Osteoblast (primary cell): ENCODE results near the gene PERM1. TPM values are rescaled to one million over a fixed set of nuclear protein-coding genes. Genes with fewer than 3 reads are reported as not detected.

Experiments
- DNase-seq: peaks from one replicate; pipeline ENCODE4 v3.0.0; 2011; ENCODE audit warnings: low spot score, mixed read lengths; ENCODE audit not compliant: insufficient read length; ENCODE audit errors: missing footprints
- H2AFZ ChIP-seq: 2 replicates; pipeline ENCODE4 v1.6.0; 2011; ENCODE audit warnings: mild to moderate bottlenecking, low read length
- H3K27ac ChIP-seq: 2 replicates; pipeline ENCODE4 v1.5.1; 2011; ENCODE audit warnings: mild to moderate bottlenecking, low read depth, low read length, moderate library complexity
- H3K27me3 ChIP-seq: 2 replicates; pipeline ENCODE4 v1.6.0; 2012; ENCODE audit warnings: mild to moderate bottlenecking, control low read depth, inconsistent platforms, low read length, moderate library complexity; ENCODE audit not compliant: insufficient read depth
- H3K36me3 ChIP-seq: 2 replicates; pipeline ENCODE4 v1.5.1; 2011; ENCODE audit warnings: mild to moderate bottlenecking, low read length, control low read depth, moderate library complexity; ENCODE audit not compliant: insufficient read depth
- H3K4me1 ChIP-seq: 2 replicates; pipeline ENCODE4 v1.5.1; 2011; ENCODE audit warnings: mild to moderate bottlenecking, low read length, control low read depth, moderate library complexity; ENCODE audit not compliant: insufficient read depth
- H3K4me2 ChIP-seq: 2 replicates; pipeline ENCODE4 v1.6.0; 2011; ENCODE audit warnings: mild to moderate bottlenecking, low read length; ENCODE audit not compliant: insufficient read depth
- H3K4me3 ChIP-seq: fragments of 200-600 bp; sonication (generic); 3 replicates; pipeline ENCODE4 v1.5.1; 2012; ENCODE audit warnings: mild to moderate bottlenecking, low read length, inconsistent platforms; ENCODE audit not compliant: insufficient read depth
- H3K79me2 ChIP-seq: 2 replicates; pipeline ENCODE4 v1.6.0; 2012; ENCODE audit warnings: mild to moderate bottlenecking, low read length, control low read depth, inconsistent platforms; ENCODE audit not compliant: insufficient read depth
- H3K9me3 ChIP-seq: 2 replicates; pipeline ENCODE4 v1.5.1; 2011; ENCODE audit warnings: low read depth, low read length, control low read depth
- H4K20me1 ChIP-seq: 2 replicates; pipeline ENCODE4 v1.6.0; 2012; ENCODE audit warnings: mild to moderate bottlenecking, low read length, control low read depth; ENCODE audit not compliant: insufficient read depth
- CTCF ChIP-seq: IDR thresholded peaks from 2 replicates; pipeline ENCODE4 v1.5.1; 2011; ENCODE audit warnings: mild to moderate bottlenecking, low read depth, low read length, moderate library complexity; ENCODE audit errors: extremely low read depth
- total RNA-seq: library from RNA; depleted of rRNA; stranded (reverse); fragments of >200 nt; gene quantifications from 2 replicates; pipeline ENCODE4 v1.2.3, GENCODE V29; 2012

PERM1 gene
- total RNA-seq, 1 donor: not detected

- no peak overlapping the region for H2AFZ ChIP-seq
These were observed 41.5 kb downstream of the PERM1 start for GRCh38 chr1:940107-941014.

GRCh38 chr1:939511-940106, 42.3 kb downstream of the PERM1 start:
- no peaks in the 10 kb centered on the region for H3K9me3 ChIP-seq
- no peak for DNase-seq
- H3K36me3 ChIP-seq: peaks cover 3% of the 10 kb centered on the region
- no peak overlapping the region for H2AFZ ChIP-seq
- peaks cover 5% of the 10 kb centered on the region for H4K20me1 ChIP-seq
- H3K4me3 ChIP-seq: no peak overlapping the region
- no peak for TF ChIP-seq CTCF
- peak overlapping the region; percentile 18 for H3K4me2 ChIP-seq
- no peak overlapping the region for H3K27ac ChIP-seq
- H3K79me2 ChIP-seq: no peaks in the 10 kb centered on the region
- peaks cover 28% of the 10 kb centered on the region for H3K4me1 ChIP-seq
- H3K27me3 ChIP-seq: no peaks in the 10 kb centered on the region

More at GRCh38 chr1:940107-941014, 41.5 kb downstream of the PERM1 start:
- peaks cover 28% of the 10 kb centered on the region for H3K4me1 ChIP-seq
- TF ChIP-seq CTCF: no peak
- peak overlapping the region; percentile 56 for H3K4me3 ChIP-seq
- DNase-seq: peak; percentile 99
- no peak overlapping the region for H3K27ac ChIP-seq
- H4K20me1 ChIP-seq: no peaks in the 10 kb centered on the region
- H3K4me2 ChIP-seq: peak overlapping the region; percentile 71
- H3K79me2 ChIP-seq: no peaks in the 10 kb centered on the region
- H3K36me3 ChIP-seq: peaks cover 6% of the 10 kb centered on the region
- no peaks in the 10 kb centered on the region for H3K27me3 ChIP-seq
- no peaks in the 10 kb centered on the region for H3K9me3 ChIP-seq

GRCh38 chr1:938711-939489, 43.0 kb downstream of the PERM1 start:
- TF ChIP-seq CTCF: no peak
- Histone ChIP-seq H3K9me3 (no peaks in the 10 kb centered on the region), H3K4me1 (peaks cover 28% of the 10 kb centered on the region), H3K27me3 (no peaks in the 10 kb centered on the region), H2AFZ (no peak overlapping the region), H4K20me1 (peaks cover 5% of the 10 kb centered on the region), H3K36me3 (peaks cover 3% of the 10 kb centered on the region), H3K4me2 (no peak overlapping the region), H3K79me2 (no peaks in the 10 kb centered on the region), H3K27ac (no peak overlapping the region), H3K4me3 (no peak overlapping the region)
- DNase-seq: no peak
